HEK293 (cell line): ENCODE measurements around the gene CSK.
A peak's percentile ranks its signal among the peaks of the same experiment; 100 is the strongest.

ENCODE experiments used
- BCL11A ChIP-seq: fragments of 450-650 bp; formaldehyde crosslinking; IDR thresholded peaks from 2 replicates; pipeline ENCODE4 v1.5.1; 2016; ENCODE audit warnings: low read depth, missing biosample characterization, missing genetic modification characterization
- BCL6B ChIP-seq: fragments of 450-650 bp; formaldehyde crosslinking; IDR thresholded peaks from 2 replicates; pipeline ENCODE4 v1.5.1; 2017; ENCODE audit warnings: missing biosample characterization, missing genetic modification characterization
- FEZF1 ChIP-seq: fragments of 450-650 bp; formaldehyde crosslinking; IDR thresholded peaks from 2 replicates; pipeline ENCODE4 v1.5.1; 2016; ENCODE audit warnings: missing biosample characterization, missing genetic modification characterization
- HIC1 ChIP-seq: fragments of 450-650 bp; formaldehyde crosslinking; IDR thresholded peaks from 2 replicates; pipeline ENCODE4 v1.5.1; 2016; ENCODE audit warnings: missing biosample characterization, missing genetic modification characterization
- KLF17 ChIP-seq: fragments of 450-650 bp; formaldehyde crosslinking; IDR thresholded peaks from 2 replicates; pipeline ENCODE4 v1.5.1; 2016; ENCODE audit warnings: missing biosample characterization, missing genetic modification characterization
- KLF8 ChIP-seq: fragments of 450-650 bp; formaldehyde crosslinking; IDR thresholded peaks from 2 replicates; pipeline ENCODE4 v1.5.1; 2016; ENCODE audit warnings: missing biosample characterization, missing genetic modification characterization
- OSR2 ChIP-seq: fragments of 450-650 bp; formaldehyde crosslinking; IDR thresholded peaks from 2 replicates; pipeline ENCODE4 v1.5.1; 2016; ENCODE audit warnings: missing biosample characterization, missing genetic modification characterization
- PATZ1 ChIP-seq: fragments of 450-650 bp; formaldehyde crosslinking; IDR thresholded peaks from 2 replicates; pipeline ENCODE4 v1.5.1; 2016; ENCODE audit warnings: missing biosample characterization, missing genetic modification characterization
- PRDM2 ChIP-seq: fragments of 450-650 bp; formaldehyde crosslinking; IDR thresholded peaks from 2 replicates; pipeline ENCODE4 v1.5.1; 2016; ENCODE audit warnings: missing biosample characterization, missing genetic modification characterization, borderline replicate concordance
- ZBTB44 ChIP-seq: fragments of 450-650 bp; IDR thresholded peaks from 2 replicates; pipeline ENCODE4 v1.5.1; 2018; ENCODE audit warnings: missing biosample characterization, mild to moderate bottlenecking, missing genetic modification characterization
- ZBTB6 ChIP-seq: fragments of 450-650 bp; formaldehyde crosslinking; IDR thresholded peaks from 2 replicates; pipeline ENCODE4 v1.5.1; 2017; ENCODE audit warnings: missing biosample characterization, missing genetic modification characterization
- ZEB2 ChIP-seq: fragments of 450-650 bp; formaldehyde crosslinking; IDR thresholded peaks from 2 replicates; pipeline ENCODE4 v1.5.1; 2016; ENCODE audit warnings: missing biosample characterization, missing genetic modification characterization
- ZNF223 ChIP-seq: fragments of 450-650 bp; formaldehyde crosslinking; IDR thresholded peaks from 2 replicates; pipeline ENCODE4 v1.5.1; 2016; ENCODE audit warnings: missing biosample characterization, missing genetic modification characterization
- ZNF239 ChIP-seq: fragments of 450-650 bp; formaldehyde crosslinking; IDR thresholded peaks from 2 replicates; pipeline ENCODE4 v1.5.1; 2016; ENCODE audit warnings: missing biosample characterization, missing genetic modification characterization
- ZNF266 ChIP-seq: fragments of 450-650 bp; formaldehyde crosslinking; IDR thresholded peaks from 2 replicates; pipeline ENCODE4 v1.5.1; 2016; ENCODE audit warnings: missing biosample characterization, missing genetic modification characterization, low read depth
- ZNF335 ChIP-seq: fragments of 450-650 bp; formaldehyde crosslinking; conservative IDR thresholded peaks from 2 replicates; pipeline ENCODE4 v1.5.1; 2016; ENCODE audit warnings: missing biosample characterization, missing genetic modification characterization
- ZNF354C ChIP-seq: fragments of 450-650 bp; formaldehyde crosslinking; IDR thresholded peaks from 2 replicates; pipeline ENCODE4 v1.5.1; 2016; ENCODE audit warnings: missing biosample characterization, missing genetic modification characterization, low read depth, borderline replicate concordance
- ZNF426 ChIP-seq: fragments of 450-650 bp; formaldehyde crosslinking; IDR thresholded peaks from 2 replicates; pipeline ENCODE4 v1.5.1; 2017; ENCODE audit warnings: missing biosample characterization, missing genetic modification characterization, mild to moderate bottlenecking, inconsistent platforms, moderate library complexity
- ZNF544 ChIP-seq: fragments of 450-650 bp; formaldehyde crosslinking; IDR thresholded peaks from 2 replicates; pipeline ENCODE4 v1.5.0; 2017; ENCODE audit warnings: missing biosample characterization, missing genetic modification characterization
- ZNF791 ChIP-seq: fragments of 450-650 bp; formaldehyde crosslinking; IDR thresholded peaks from 2 replicates; pipeline ENCODE4 v1.5.1; 2016; ENCODE audit warnings: missing biosample characterization, missing genetic modification characterization
- ZNF830 ChIP-seq: fragments of 450-650 bp; IDR thresholded peaks from 2 replicates; pipeline ENCODE4 v1.5.0; 2018; ENCODE audit warnings: missing biosample characterization, missing genetic modification characterization, low read depth, mild to moderate bottlenecking, moderate library complexity
- ZNF837 ChIP-seq: fragments of 450-650 bp; formaldehyde crosslinking; IDR thresholded peaks from 2 replicates; pipeline ENCODE4 v1.5.1; 2016; ENCODE audit warnings: missing biosample characterization, missing genetic modification characterization
- ZSCAN16 ChIP-seq: fragments of 450-650 bp; formaldehyde crosslinking; IDR thresholded peaks from 2 replicates; pipeline ENCODE4 v1.5.1; 2016; ENCODE audit warnings: missing biosample characterization, missing genetic modification characterization

The CSK gene

GRCh38 chr15:74781431-74782258 lies at the start of gene CSK (continued):
- TF ChIP-seq ZSCAN16 (tag by site-specific recombination) = no peak
- peak; percentile 34 for TF ChIP-seq ZNF335
- peak; percentile 82 for TF ChIP-seq PATZ1 (tag by site-specific recombination)
- no peak for TF ChIP-seq ZNF837 (tag by site-specific recombination)
- peak; percentile 64; the same call in 1 of the 2 replicates for TF ChIP-seq ZEB2
- TF ChIP-seq ZNF426 (tag by site-specific recombination) = no peak
- no peak for TF ChIP-seq ZNF791
- TF ChIP-seq ZNF830 (tag by site-specific recombination) = no peak
- no peak for TF ChIP-seq HIC1 (tag by site-specific recombination)
- no peak for TF ChIP-seq BCL11A (tag by site-specific recombination)
- no peak for TF ChIP-seq ZNF266 (tag by site-specific recombination)
- peak; percentile 74; the same call in 1 of the 2 replicates for TF ChIP-seq KLF8
- no peak for TF ChIP-seq ZNF239
- no peak; the same call in 1 of the 2 replicates for TF ChIP-seq OSR2
- TF ChIP-seq ZNF223 = no peak
- TF ChIP-seq ZBTB6 (tag by site-specific recombination) = no peak
- TF ChIP-seq FEZF1 = no peak
- TF ChIP-seq KLF17 (tag by site-specific recombination) = no peak; the same call in 1 of the 2 replicates
- TF ChIP-seq BCL6B (tag by site-specific recombination) = no peak
- no peak for TF ChIP-seq ZNF544 (tag by site-specific recombination)
- TF ChIP-seq PRDM2 (tag by site-specific recombination) = no peak
- TF ChIP-seq ZNF354C (tag by site-specific recombination) = no peak
- TF ChIP-seq ZBTB44 (tag by site-specific recombination) = no peak
